A673 (cell line): ENCODE data around the gene GPAM. TPM values are rescaled to one million over a fixed set of nuclear protein-coding genes. Genes with fewer than 3 reads are reported as not detected.

Experiments
- BruUV-seq: library from RNA; stranded (reverse); fragments of 400-500 nt; replicated peaks from 2 replicates; lab custom pipeline; 2021; lab: Mats Ljungman, UMichigan
- CTCF ChIA-PET: fragments of 300-600 bp; sonication (Branson Sonifier 250); formaldehyde crosslinking; loops from one replicate; lab custom pipeline; 2022; ENCODE audit warnings: antibody characterized with exemption; lab: Charles Lee
- POLR2A ChIA-PET: fragments of 300-600 bp; sonication (Branson Sonifier 250); formaldehyde crosslinking; loops from one replicate; lab custom pipeline; 2022; ENCODE audit warnings: antibody characterized with exemption; ENCODE audit not compliant: low non-redundant PET; lab: Charles Lee
- DNase-seq: peaks from one replicate; pipeline ENCODE4 v3.0.0-alpha.2; 2015; ENCODE audit warnings: low spot score
- H3K27ac ChIP-seq: fragments of 200-600 bp; sonication (generic); 2 replicates; pipeline ENCODE4 v1.5.1; 2016; ENCODE audit warnings: mixed run types, low read depth, mild to moderate bottlenecking, mixed read lengths, antibody characterized with exemption, low read length; ENCODE audit not compliant: poor library complexity, severe bottlenecking
- H3K27me3 ChIP-seq: fragments of 200-600 bp; sonication (generic); replicated peaks from 2 replicates; pipeline ENCODE4 v1.6.1; 2017; ENCODE audit warnings: mixed run types, low read depth, mild to moderate bottlenecking, mixed read lengths, antibody characterized with exemption, low read length; ENCODE audit not compliant: insufficient read depth, poor library complexity
- H3K36me3 ChIP-seq: fragments of 200-600 bp; sonication (generic); 2 replicates; pipeline ENCODE4 v1.6.1; 2016; ENCODE audit warnings: mixed run types, mild to moderate bottlenecking, mixed read lengths, antibody characterized with exemption, low read length; ENCODE audit not compliant: insufficient read depth, poor library complexity, severe bottlenecking
- H3K4me1 ChIP-seq: fragments of 200-600 bp; sonication (generic); 2 replicates; pipeline ENCODE4 v1.6.1; 2017; ENCODE audit warnings: mixed run types, mild to moderate bottlenecking, mixed read lengths, antibody characterized with exemption, low read length; ENCODE audit not compliant: insufficient read depth, poor library complexity, severe bottlenecking
- H3K4me3 ChIP-seq: fragments of 200-600 bp; sonication (generic); 2 replicates; pipeline ENCODE4 v1.5.1; 2016; ENCODE audit warnings: low read depth, mixed run types, mild to moderate bottlenecking, mixed read lengths, low read length; ENCODE audit not compliant: poor library complexity, severe bottlenecking
- H3K9me3 ChIP-seq: fragments of 200-600 bp; sonication (generic); 2 replicates; pipeline ENCODE4 v1.6.1; 2016; ENCODE audit warnings: mixed run types, low read depth, mild to moderate bottlenecking, mixed read lengths, antibody characterized with exemption, low read length; ENCODE audit not compliant: poor library complexity, severe bottlenecking
- CTCF ChIP-seq: fragments of 300-800, 200-600 bp; sonication (generic); conservative IDR thresholded peaks from 2 replicates; pipeline ENCODE4 v1.5.1; 2017; ENCODE audit warnings: low read depth, mild to moderate bottlenecking, antibody characterized with exemption, low read length, moderate library complexity, mixed read lengths
- EZH2 ChIP-seq: fragments of 200-600 bp; sonication (generic); IDR thresholded peaks from 2 replicates; pipeline ENCODE4 v1.6.1; 2017; ENCODE audit warnings: borderline replicate concordance, low read depth, mild to moderate bottlenecking, mixed read lengths, antibody characterized with exemption, low read length; ENCODE audit not compliant: poor library complexity, severe bottlenecking
- intact Hi-C: fragments of 100-400 bp; cut with micrococcal nuclease; formaldehyde crosslinking; loops from one replicate; pipeline ENCODE4 v1.10.0; 2022; ENCODE audit not compliant: unreplicated experiment
- total RNA-seq: library from RNA; stranded (reverse); gene quantifications from 2 replicates; pipeline ENCODE4 v1.2.3, GENCODE V29; 2021

GPAM gene
- total RNA-seq, 1 experiment from 2014 or later, result 18.1 TPM

GRCh38 chr10:112161757-112162518 is 21.6 kb downstream of the GPAM start:
- Histone ChIP-seq H3K27ac (no peak overlapping the region), H3K27me3 (no peaks in the 10 kb centered on the region), H3K4me1 (no peaks in the 10 kb centered on the region), H3K36me3 (peaks cover 27% of the 10 kb centered on the region), H3K4me3 (no peak overlapping the region), H3K9me3 (no peaks in the 10 kb centered on the region)
- no TSS peak for BruUV-seq
- ChIA-PET POLR2A (no interaction called here), CTCF (no interaction called here)
- no peak for DNase-seq
- TF ChIP-seq EZH2 (no peak), CTCF (no peak)
- intact Hi-C loops, result no loop called here

GRCh38 chr10:112160834-112161233 is 22.7 kb downstream of the GPAM start:
- no peak for TF ChIP-seq EZH2
- TF ChIP-seq CTCF, result no peak
- no peaks in the 10 kb centered on the region for H3K27me3 ChIP-seq
- H3K36me3 ChIP-seq, result peaks cover 34% of the 10 kb centered on the region
- ChIA-PET POLR2A (no interaction called here), CTCF (interaction anchor here (0.6 kb wide), 1 partner anchor 1853 kb away, joined by 3 read pairs; no protein-coding TSS in a partner anchor)
- H3K4me3 ChIP-seq, result no peak overlapping the region
- no peak overlapping the region for H3K27ac ChIP-seq
- no TSS peak for BruUV-seq
- intact Hi-C loops, result no loop called here
- no peaks in the 10 kb centered on the region for H3K9me3 ChIP-seq
- H3K4me1 ChIP-seq, result no peaks in the 10 kb centered on the region
- DNase-seq, result no peak

GRCh38 chr10:112159469-112159868 is 24.1 kb downstream of the GPAM start:
- no peak overlapping the region for H3K4me3 ChIP-seq
- H3K9me3 ChIP-seq, result no peaks in the 10 kb centered on the region
- ChIA-PET POLR2A (no interaction called here), CTCF (no interaction called here)
- no peak for DNase-seq
- TF ChIP-seq CTCF (no peak), EZH2 (no peak)
- H3K36me3 ChIP-seq, result peaks cover 36% of the 10 kb centered on the region
- no TSS peak for BruUV-seq
- no peaks in the 10 kb centered on the region for H3K4me1 ChIP-seq
- no peak overlapping the region for H3K27ac ChIP-seq
- intact Hi-C loops, result no loop called here
- H3K27me3 ChIP-seq, result no peaks in the 10 kb centered on the region
